Measurements from ENCODE around the gene TBL1XR1.

TBL1XR1 gene

GRCh38 chr3:177157492-177157891, 39.8 kb downstream of the TBL1XR1 start:
- 0 out of 2 replicates have a peak, but pooled peaks cover 4% of the 10 kb centered on the region for H3F3A ChIP-seq (ENCODE audit: insufficient read depth, low read length)
- peaks cover 68% of the 10 kb centered on the region for H3K36me3 ChIP-seq (ENCODE audit: insufficient read depth, low read length)
- H3K4me2 ChIP-seq (ENCODE audit: low read length) = no peak overlapping the region
- no peaks in the 10 kb centered on the region for H3K27me3 ChIP-seq (ENCODE audit: insufficient read depth, low read length)
- no peak overlapping the region for H3K9ac ChIP-seq (ENCODE audit: low read length)
- no peaks in the 10 kb centered on the region for H3K9me2 ChIP-seq (ENCODE audit: low read depth, low read length)
- H3K4me1 ChIP-seq (ENCODE audit: insufficient read depth, low read length, severe bottlenecking) = peaks cover 11% of the 10 kb centered on the region
- no peak overlapping the region for H3K4me3 ChIP-seq (ENCODE audit: low read depth, low read length, poor library complexity, severe bottlenecking)
- H2AFZ ChIP-seq (ENCODE audit: low read length) = no peak overlapping the region
- H3K9me3 ChIP-seq (ENCODE audit: low read length) = 0 out of 2 replicates have a peak, but pooled peaks cover 6% of the 10 kb centered on the region
- no peak overlapping the region for H3K27ac ChIP-seq (ENCODE audit: low read depth, low read length, poor library complexity, severe bottlenecking)
- H3K79me2 ChIP-seq (ENCODE audit: insufficient read depth, low read length) = peaks cover 100% of the 10 kb centered on the region
- peaks cover 6% of the 10 kb centered on the region; the same call in 1 of the 2 replicates for H4K20me1 ChIP-seq (ENCODE audit: insufficient read depth, low read length)
- TF ChIP-seq EZH2 (IDR thresholded peaks at IDR 0.05; ENCODE audit: borderline replicate concordance, low read length) (no peak), CTCF (IDR thresholded peaks at IDR 0.05; ENCODE audit: low read length) (no peak)

GRCh38 chr3:177154733-177155132, 42.5 kb downstream of the TBL1XR1 start:
- no peak overlapping the region for H3K4me3 ChIP-seq (ENCODE audit: low read depth, low read length, poor library complexity, severe bottlenecking)
- no peak overlapping the region for H2AFZ ChIP-seq (ENCODE audit: low read length)
- no peak for TF ChIP-seq CTCF (IDR thresholded peaks at IDR 0.05; ENCODE audit: low read length)
- TF ChIP-seq EZH2 (IDR thresholded peaks at IDR 0.05; ENCODE audit: borderline replicate concordance, low read length) = no peak
- no peaks in the 10 kb centered on the region for H3K9me2 ChIP-seq (ENCODE audit: low read depth, low read length)
- peaks cover 41% of the 10 kb centered on the region for H3K36me3 ChIP-seq (ENCODE audit: insufficient read depth, low read length)
- H3K9me3 ChIP-seq (ENCODE audit: low read length) = 0 out of 2 replicates have a peak, but pooled peaks cover 3% of the 10 kb centered on the region
- H3K79me2 ChIP-seq (ENCODE audit: insufficient read depth, low read length) = peaks cover 100% of the 10 kb centered on the region
- no peak overlapping the region for H3K9ac ChIP-seq (ENCODE audit: low read length)
- H4K20me1 ChIP-seq (ENCODE audit: insufficient read depth, low read length) = 0 out of 2 replicates have a peak, but pooled peaks cover 3% of the 10 kb centered on the region
- H3K4me2 ChIP-seq (ENCODE audit: low read length) = no peak overlapping the region
- H3K27ac ChIP-seq (ENCODE audit: low read depth, low read length, poor library complexity, severe bottlenecking) = no peak overlapping the region
- H3K4me1 ChIP-seq (ENCODE audit: insufficient read depth, low read length, severe bottlenecking) = peaks cover 38% of the 10 kb centered on the region
- H3F3A ChIP-seq (ENCODE audit: insufficient read depth, low read length) = 0 out of 2 replicates have a peak, but pooled peaks cover 4% of the 10 kb centered on the region
- no peaks in the 10 kb centered on the region for H3K27me3 ChIP-seq (ENCODE audit: insufficient read depth, low read length)

- Histone ChIP-seq H3F3A (ENCODE audit: insufficient read depth, low read length) (0 out of 2 replicates have a peak, but pooled peaks cover 9% of the 10 kb centered on the region), H3K9me3 (ENCODE audit: low read length) (0 out of 2 replicates have a peak, but pooled peaks cover 3% of the 10 kb centered on the region), H3K4me3 (ENCODE audit: low read depth, low read length, poor library complexity, severe bottlenecking) (peak overlapping the region; percentile 32), H3K27ac (ENCODE audit: low read depth, low read length, poor library complexity, severe bottlenecking) (peak overlapping the region; percentile 92), H3K4me1 (ENCODE audit: insufficient read depth, low read length, severe bottlenecking) (peaks cover 75% of the 10 kb centered on the region), H3K36me3 (ENCODE audit: insufficient read depth, low read length) (peaks cover 13% of the 10 kb centered on the region), H3K4me2 (ENCODE audit: low read length) (peak overlapping the region; percentile 57), H3K79me2 (ENCODE audit: insufficient read depth, low read length) (peaks cover 100% of the 10 kb centered on the region), H3K9ac (ENCODE audit: low read length) (peak overlapping the region; percentile 25; the same call in 1 of the 2 replicates), H2AFZ (ENCODE audit: low read length) (no peak overlapping the region), H3K9me2 (ENCODE audit: low read depth, low read length) (no peaks in the 10 kb centered on the region), H4K20me1 (ENCODE audit: insufficient read depth, low read length) (0 out of 2 replicates have a peak, but pooled peaks cover 3% of the 10 kb centered on the region), H3K27me3 (ENCODE audit: insufficient read depth, low read length) (no peaks in the 10 kb centered on the region)
- TF ChIP-seq EZH2 (IDR thresholded peaks at IDR 0.05; ENCODE audit: borderline replicate concordance, low read length) (no peak), CTCF (IDR thresholded peaks at IDR 0.05; ENCODE audit: low read length) (no peak)
These were observed 46.2 kb downstream of the TBL1XR1 start for GRCh38 chr3:177150970-177151627.

Measured in OCI-LY1 (cell line).